WERI-Rb-1 (cell line): Measurements from ENCODE around the gene NR2C2.

Experiments used
- DNase-seq: peaks from one replicate; pipeline ENCODE4 v3.0.0-alpha.2; 2020
- H3K27ac ChIP-seq: fragments of 250-450 bp; sonication (Bioruptor Pico); 2 replicates; pipeline ENCODE4 v1.5.1; 2020; ENCODE audit warnings: mild to moderate bottlenecking, moderate library complexity
- H3K27me3 ChIP-seq: fragments of 250-450 bp; sonication (Bioruptor Pico); 2 replicates; pipeline ENCODE4 v1.5.1; 2021; ENCODE audit warnings: mild to moderate bottlenecking, low read depth, moderate library complexity; ENCODE audit not compliant: insufficient read depth, severe bottlenecking
- H3K36me3 ChIP-seq: fragments of 250-450 bp; sonication (Bioruptor Pico); 2 replicates; pipeline ENCODE4 v1.5.1; 2020; ENCODE audit warnings: mild to moderate bottlenecking, moderate library complexity
- H3K4me3 ChIP-seq: 2 replicates; pipeline ENCODE4 v1.5.1; 2011; ENCODE audit warnings: low read depth, mild to moderate bottlenecking, control low read depth, low read length
- H3K9me3 ChIP-seq: fragments of 250-450 bp; sonication (Bioruptor Pico); 2 replicates; pipeline ENCODE4 v1.5.1; 2021; ENCODE audit warnings: mild to moderate bottlenecking, moderate library complexity; ENCODE audit not compliant: severe bottlenecking
- CTCF ChIP-seq: IDR thresholded peaks from 2 replicates; pipeline ENCODE4 v1.5.1; 2011; ENCODE audit warnings: low read depth, mild to moderate bottlenecking, control low read depth, inconsistent platforms, low read length

The NR2C2 gene

GRCh38 chr3:14959359-14959943, 12.1 kb downstream of the NR2C2 start:
- TF ChIP-seq CTCF, result no peak
- Histone ChIP-seq H3K4me3 (no peak overlapping the region), H3K27me3 (no peaks in the 10 kb centered on the region), H3K36me3 (peaks cover 18% of the 10 kb centered on the region; the same call in 1 of the 2 replicates), H3K27ac (no peak overlapping the region), H3K9me3 (no peaks in the 10 kb centered on the region)
- DNase-seq, result no peak

DNA sequence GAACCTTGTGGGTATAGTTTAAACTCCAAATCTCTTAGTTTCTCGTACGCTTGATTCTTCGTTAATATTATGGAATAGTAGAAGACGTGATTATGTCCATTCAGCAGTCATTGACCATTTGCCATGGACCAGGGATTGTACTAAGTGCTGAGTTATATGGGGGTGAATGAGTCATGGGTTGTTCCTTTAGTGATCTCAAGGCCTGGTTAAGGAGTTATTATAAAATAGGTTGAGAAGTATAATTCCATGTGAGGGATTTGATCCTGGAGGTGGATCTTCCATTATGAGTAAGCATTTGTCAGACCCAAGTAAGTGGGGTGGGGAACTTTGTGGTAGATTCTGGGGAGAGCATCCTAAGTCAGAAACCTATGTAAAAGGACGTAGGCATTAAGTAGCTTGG, 15.4 kb downstream of the NR2C2 start:
- H3K27me3 ChIP-seq, result no peaks in the 10 kb centered on the region
- no peak for TF ChIP-seq CTCF
- DNase-seq, result no peak
- H3K36me3 ChIP-seq, result peaks cover 35% of the 10 kb centered on the region
- H3K9me3 ChIP-seq, result no peaks in the 10 kb centered on the region
- H3K4me3 ChIP-seq, result no peak overlapping the region
- no peak overlapping the region for H3K27ac ChIP-seq

- H3K9me3 ChIP-seq, result no peaks in the 10 kb centered on the region
- no peak for DNase-seq
- no peak for TF ChIP-seq CTCF
- no peak overlapping the region for H3K4me3 ChIP-seq
- H3K27me3 ChIP-seq, result no peaks in the 10 kb centered on the region
- peaks cover 33% of the 10 kb centered on the region for H3K36me3 ChIP-seq
- no peak overlapping the region for H3K27ac ChIP-seq
These were observed 19.9 kb downstream of the NR2C2 start for GRCh38 chr3:14967285-14967684.

GRCh38 chr3:14969671-14970070, 22.3 kb downstream of the NR2C2 start:
- TF ChIP-seq CTCF, result no peak
- Histone ChIP-seq H3K27me3 (no peaks in the 10 kb centered on the region), H3K9me3 (no peaks in the 10 kb centered on the region), H3K36me3 (peaks cover 46% of the 10 kb centered on the region), H3K27ac (no peak overlapping the region), H3K4me3 (no peak overlapping the region)
- DNase-seq, result no peak

DNA sequence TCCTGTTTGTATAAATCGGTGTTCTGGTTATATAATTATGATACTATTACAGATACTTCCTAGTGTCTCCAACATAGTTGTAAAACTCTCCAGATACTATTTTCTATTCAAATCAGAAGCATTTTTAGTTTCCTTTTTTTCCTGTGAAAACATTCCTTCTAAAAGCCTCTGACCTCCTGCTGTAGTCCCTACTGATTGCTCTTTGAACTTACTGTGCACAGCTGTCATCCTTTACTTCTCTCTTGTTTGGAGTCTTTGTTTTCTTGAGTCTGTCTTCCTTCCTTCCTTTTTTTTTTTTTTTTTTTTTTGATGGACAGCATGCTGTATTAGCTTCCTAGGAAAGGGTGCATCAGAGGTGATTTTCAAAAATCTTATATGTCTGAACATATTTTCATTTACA, 28.9 kb downstream of the NR2C2 start:
- Histone ChIP-seq H3K27ac (no peak overlapping the region), H3K36me3 (peaks cover 19% of the 10 kb centered on the region), H3K4me3 (no peak overlapping the region), H3K27me3 (no peaks in the 10 kb centered on the region), H3K9me3 (no peaks in the 10 kb centered on the region)
- no peak for TF ChIP-seq CTCF
- no peak for DNase-seq

DNA sequence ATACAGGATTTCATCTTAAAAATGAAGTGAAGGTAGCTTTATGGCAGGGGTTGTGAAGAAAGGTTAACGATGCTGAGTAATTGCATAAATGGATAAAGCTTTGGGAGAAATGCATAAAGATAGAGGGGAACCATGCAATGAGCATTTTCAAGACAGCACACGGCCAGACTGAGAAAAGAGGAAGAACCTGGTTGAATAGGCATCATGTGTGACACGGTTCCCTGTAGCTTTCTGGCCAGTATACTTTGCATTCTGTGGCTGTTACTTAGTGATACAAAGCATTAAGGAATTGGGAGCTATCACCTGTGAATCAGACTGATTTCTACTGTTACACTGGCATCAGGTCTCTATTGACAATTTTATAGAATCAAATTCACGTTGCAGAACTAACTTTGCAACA, 33.3 kb downstream of the NR2C2 start:
- peaks cover 3% of the 10 kb centered on the region; the same call in 1 of the 2 replicates for H3K36me3 ChIP-seq
- no peak for DNase-seq
- no peaks in the 10 kb centered on the region for H3K27me3 ChIP-seq
- TF ChIP-seq CTCF, result no peak
- H3K4me3 ChIP-seq, result no peak overlapping the region
- no peaks in the 10 kb centered on the region for H3K9me3 ChIP-seq
- no peak overlapping the region for H3K27ac ChIP-seq
